Stimulated activated CD4-positive, alpha-beta T cell treated with anti-CD3 and anti-CD28 coated beads, Interleukin-2, amount 100 ng/mL, for 24 hours (primary cell): ENCODE data around the gene FRRS1L.

Experiments used
- DNase-seq, 2 donors: peaks; one replicate each; pipeline ENCODE4 v3.0.0-alpha.2; 2020

FRRS1L gene

GRCh38 chr9:109100543-109101201 lies 66.4 kb downstream of the FRRS1L start:
- DNase-seq: no peak

DNA sequence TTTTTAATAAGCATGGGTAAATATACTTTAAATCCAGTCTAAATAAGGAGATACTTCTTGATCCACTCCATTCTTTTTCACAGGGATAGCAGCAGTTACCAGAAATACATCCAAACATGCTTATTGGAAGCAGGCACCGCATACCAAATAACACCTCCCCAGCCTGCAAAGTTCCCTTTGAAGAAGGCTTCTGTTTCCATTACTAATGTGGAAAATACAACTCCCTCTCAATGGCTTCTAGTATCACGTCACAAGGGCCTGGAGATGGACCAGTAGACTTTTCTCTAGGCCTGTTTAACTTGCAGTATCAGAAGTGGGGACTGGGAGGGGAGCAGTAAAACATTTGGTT lies 68.1 kb downstream of the FRRS1L start:
- no peak for DNase-seq

DNA sequence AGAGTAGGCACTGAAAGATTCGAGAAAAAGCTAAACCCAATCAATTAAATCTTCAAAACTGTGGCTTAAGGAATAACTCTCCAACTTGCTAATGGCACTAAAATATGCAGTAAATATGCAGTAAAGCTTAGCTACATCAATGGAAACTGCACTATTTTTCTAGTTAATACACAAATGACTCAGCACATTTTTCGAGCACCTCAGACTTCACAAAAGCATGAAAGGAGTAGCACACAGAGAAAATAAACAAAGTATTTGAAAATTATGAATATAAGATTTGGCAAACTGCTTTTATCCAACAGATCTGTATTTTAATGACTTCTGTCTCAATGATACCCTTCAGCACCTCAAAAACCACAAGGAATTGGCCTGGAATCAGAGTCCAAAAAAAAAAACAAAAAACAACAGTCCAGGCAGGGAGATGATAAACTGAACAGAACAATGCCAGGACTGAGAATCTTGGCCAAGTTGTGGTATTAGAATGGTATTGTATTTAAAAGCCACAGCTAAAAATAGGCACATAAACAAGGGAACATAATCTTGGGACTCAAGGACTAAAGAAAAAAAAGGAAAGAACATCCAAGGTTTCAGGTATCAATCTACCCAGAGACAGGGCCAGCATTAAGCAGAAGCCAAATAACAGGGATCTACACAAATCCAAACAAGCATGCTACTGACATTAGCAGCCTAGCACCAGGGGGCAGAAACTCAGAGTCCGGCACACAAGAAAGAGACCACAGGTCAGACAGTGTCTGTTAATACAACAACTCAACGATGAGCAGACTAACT lies 68.7 kb downstream of the FRRS1L start:
- no peak for DNase-seq

DNA sequence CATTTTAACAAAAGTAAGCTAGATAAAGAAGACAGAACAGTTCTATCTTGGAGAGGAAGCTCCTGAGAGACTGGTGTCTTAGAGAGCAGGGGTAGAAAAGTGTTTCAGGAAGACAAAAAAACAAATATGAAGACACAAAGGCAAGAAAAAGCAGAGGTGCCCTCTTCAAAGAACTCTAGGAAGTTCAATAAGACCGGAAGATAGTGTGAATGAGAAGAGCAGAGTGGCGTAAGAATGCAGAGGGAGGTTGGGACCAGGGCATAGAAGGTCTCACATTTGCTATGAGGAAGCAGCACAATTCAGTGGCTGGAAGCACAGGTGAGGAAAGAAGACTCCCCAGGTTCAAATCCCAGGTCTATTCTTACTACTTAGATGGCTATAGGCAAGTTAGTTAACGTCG lies 69.9 kb downstream of the FRRS1L start:
- DNase-seq: no peak

DNA sequence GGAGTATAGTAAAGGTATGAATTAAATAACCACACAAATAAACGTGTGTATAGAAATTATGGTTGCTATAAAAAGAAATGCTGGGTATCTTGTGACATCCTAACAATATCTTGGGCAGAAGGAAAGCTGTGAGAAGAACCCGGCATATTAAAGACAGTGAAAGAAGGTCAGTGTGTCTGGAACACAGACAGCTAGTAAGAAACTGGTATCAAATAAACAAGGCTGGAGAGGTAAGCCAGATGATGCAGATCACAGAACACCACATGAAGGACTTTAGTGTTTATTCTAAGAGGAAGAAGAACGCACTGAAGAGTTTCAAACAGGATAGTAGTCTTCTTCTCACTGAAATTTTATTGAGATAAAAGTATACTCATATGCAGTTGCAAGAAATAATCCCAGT lies 71.7 kb downstream of the FRRS1L start:
- DNase-seq: no peak

DNA sequence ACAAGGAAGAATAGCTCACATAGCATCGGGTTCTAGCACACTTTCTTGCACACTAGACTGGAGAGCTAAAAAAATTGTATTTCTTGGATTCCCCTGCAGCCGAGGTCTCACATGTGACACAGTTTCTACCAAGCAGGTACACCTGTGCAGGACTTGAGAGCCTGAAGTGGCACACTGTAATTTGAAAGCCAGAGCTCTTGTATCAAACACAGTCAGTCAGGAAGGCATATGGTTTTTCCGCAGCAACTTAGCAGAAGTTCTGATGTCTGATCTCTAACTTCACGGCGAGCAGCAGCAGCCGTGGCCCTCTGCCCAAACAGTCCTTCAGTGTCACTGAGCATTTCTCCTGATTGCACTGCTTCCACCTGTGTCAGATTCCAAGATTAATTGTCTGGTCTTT lies 72.8 kb downstream of the FRRS1L start:
- no peak for DNase-seq

DNA sequence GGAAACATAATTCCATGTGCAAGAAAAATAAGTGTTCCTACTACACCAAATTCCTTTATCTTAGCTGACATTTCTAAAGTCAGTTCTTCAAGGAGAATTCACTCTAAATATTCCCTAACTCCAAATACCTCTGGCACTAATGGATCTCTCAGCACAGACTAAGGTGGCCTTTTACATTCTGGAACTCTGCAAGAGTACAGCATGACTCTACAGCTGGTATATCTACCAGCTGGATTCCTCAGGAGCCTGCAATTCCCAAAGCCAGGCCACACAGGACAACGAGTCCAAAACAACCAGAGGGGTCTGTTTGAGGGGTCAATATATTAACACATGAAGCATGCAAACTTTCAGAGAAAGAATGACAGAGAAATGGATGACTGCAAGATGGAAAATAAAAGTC lies 74.5 kb downstream of the FRRS1L start:
- no peak for DNase-seq

GRCh38 chr9:109092051-109092580 lies 74.9 kb downstream of the FRRS1L start:
- no peak for DNase-seq

GRCh38 chr9:109088221-109088620 lies 78.8 kb downstream of the FRRS1L start:
- DNase-seq: no peak

- no peak for DNase-seq
Observed at GRCh38 chr9:109087795-109088194, 79.3 kb downstream of the FRRS1L start.

- DNase-seq: no peak
Observed at GRCh38 chr9:109086221-109086620, 80.8 kb downstream of the FRRS1L start.

GRCh38 chr9:109085510-109085909 lies 81.5 kb downstream of the FRRS1L start:
- DNase-seq: no peak

DNA sequence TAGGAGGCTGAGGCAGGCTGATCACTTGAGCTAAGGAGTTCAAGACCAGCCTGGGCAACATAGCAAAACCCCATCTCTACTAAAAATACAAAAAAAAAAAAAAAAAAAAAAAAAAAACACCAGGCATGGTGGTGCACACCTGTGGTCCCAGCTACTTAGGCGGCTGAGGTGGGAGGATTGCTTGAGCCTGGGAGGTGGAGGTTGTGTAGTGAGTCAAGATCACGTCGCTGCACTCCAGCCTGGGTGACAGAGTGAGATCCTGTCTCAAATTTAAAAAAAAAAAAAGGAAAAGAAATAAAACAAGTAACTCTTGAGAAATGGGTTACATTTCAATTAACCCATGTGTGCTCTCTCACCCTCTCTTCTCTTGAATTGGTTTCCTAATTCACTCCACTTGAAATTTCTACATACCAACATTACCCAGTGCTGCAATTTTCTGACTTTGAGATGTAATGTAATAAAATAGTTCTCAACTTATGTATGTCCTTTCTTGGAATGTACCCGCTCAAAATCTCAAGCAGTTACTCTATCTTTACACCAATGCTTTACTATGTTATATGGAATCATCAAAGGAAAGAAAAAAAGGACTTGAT lies 83.1 kb downstream of the FRRS1L start:
- no peak for DNase-seq

GRCh38 chr9:109083141-109083540 lies 83.9 kb downstream of the FRRS1L start:
- DNase-seq: no peak

- no peak for DNase-seq
Observed at GRCh38 chr9:109082091-109082620, 84.9 kb downstream of the FRRS1L start.
